IPS-NIHi7 (cell line): ENCODE data around the gene NBR1.
"Not testable (repeated sequence)": the region's sequence is repeated elsewhere in the genome, so short reads cannot be mapped to it uniquely, and the experiment has no call there.

Experiments
- DNase-seq: peaks from one replicate; pipeline ENCODE4 v3.0.0; 2012; ENCODE audit warnings: mixed read lengths; ENCODE audit errors: extremely low spot score

NBR1 gene

DNA sequence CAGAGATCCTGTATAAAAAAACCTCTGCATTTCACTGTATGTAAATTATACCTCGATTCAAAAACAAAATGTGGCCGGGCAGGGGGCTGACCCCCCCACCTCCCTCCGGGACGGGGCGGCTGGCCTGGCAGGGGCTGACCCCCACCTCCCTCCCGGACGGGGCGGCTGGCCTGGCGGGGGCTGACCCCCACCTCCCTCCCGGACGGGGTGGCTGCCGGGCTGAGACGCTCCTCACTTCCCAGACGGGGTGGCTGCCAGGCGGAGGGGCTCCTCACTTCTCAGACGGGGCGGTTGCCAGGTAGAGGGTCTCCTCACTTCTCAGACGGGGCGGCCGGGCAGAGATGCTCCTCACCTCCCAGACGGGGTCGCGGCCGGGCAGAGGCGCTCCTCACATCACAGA is 11.8 kb upstream of the NBR1 start:
- not testable (repeated sequence) for DNase-seq

DNA sequence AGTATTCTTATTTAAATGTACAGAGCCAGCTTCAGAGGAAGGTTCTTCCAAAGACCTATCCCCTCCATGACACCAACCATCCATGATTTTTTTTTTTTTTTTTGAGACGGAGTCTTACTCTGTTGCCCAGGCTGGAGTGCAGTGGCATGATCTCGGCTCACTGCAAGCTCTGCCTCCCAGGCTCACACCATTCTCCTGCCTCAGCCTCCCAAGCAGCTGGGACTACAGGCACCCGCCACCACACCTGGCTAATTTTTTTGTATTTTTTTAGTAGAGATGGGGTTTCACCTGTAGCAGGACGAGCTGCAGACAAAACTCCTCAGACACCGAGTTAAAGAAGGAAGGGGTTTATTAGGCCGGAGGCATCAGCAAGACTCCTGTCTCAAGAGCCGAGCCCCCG is 11.1 kb upstream of the NBR1 start:
- not testable (repeated sequence) for DNase-seq

DNA sequence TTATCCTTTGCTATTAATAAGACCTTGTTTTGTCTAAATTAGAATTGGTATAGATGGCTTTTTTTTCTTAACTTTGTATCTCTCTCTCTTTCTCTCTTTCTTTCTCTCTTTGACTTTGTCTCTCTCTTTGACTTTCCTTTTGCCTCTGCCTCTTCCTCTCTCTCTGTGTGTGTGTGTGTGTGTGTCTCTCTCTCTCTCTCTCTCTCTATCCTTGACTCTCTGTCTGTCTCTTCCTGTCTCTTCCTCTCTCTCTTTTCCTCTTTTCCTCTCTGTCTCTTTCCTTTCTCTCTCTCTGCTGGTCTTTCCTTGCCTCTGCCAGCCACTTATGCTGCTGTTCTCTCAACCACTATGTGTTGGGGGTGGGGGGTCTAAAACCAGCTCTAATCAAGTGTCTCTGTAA is 5.0 kb upstream of the NBR1 start:
- not testable (repeated sequence) for DNase-seq

DNA sequence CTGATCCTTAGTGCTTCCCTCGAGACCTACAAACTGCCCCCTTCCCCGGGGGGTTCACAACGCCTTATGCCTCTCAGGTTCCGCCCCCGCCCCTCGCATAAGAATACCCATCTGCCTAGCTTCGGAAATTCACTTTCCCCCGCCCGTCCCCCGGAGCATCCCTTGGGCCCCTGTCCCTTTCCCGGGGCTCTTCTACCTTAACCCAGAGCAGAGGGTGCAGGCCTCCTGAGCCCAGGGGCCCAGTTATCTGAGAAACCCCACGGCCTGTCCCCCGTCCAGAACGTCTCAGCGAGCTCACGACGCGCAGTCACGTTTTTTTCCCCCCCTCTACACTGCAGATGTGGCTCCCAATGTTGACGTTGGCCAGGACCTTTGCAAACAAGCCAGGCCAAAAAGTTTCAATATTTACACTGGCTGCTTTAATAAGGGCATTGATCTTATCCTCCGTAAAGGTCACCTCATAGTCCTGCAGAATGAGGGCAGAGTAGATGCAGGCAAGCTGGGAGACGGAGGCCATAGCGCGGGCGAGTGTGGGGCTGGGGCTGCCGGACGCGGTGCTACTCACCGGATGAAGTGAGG is 1.4 kb upstream of the NBR1 start:
- DNase-seq: peak; percentile 31

DNA sequence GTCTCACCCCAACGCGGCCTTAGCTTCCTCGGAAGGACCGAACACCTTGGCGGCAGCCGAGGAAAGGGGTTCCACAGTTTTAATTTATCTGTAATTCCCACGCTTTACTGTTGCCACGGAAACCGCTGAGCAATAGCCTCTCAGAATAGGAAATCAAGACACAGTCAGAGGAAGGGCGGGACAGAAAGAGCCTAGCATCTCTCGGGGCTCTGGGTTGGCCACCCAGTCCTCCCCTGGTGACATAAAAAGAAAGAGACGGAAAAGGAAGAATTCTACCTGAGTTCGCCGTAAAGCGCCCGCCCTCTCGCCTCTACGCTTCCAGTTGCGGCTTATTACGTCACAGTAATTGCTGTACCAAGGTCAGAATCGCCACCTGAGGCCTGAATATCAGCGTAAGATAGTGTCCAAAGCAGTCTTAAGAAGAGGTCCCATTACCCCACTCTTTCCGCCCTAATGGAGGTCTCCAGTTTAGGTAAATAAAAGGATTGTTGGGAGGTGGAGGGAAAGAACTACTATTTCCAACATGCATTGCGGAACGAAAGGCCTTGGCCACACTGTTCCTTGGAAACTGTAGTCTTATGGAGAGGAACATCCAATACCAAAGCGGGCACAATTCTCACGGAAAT is 761 bp upstream of the NBR1 start:
- peak; percentile 95 for DNase-seq

DNA sequence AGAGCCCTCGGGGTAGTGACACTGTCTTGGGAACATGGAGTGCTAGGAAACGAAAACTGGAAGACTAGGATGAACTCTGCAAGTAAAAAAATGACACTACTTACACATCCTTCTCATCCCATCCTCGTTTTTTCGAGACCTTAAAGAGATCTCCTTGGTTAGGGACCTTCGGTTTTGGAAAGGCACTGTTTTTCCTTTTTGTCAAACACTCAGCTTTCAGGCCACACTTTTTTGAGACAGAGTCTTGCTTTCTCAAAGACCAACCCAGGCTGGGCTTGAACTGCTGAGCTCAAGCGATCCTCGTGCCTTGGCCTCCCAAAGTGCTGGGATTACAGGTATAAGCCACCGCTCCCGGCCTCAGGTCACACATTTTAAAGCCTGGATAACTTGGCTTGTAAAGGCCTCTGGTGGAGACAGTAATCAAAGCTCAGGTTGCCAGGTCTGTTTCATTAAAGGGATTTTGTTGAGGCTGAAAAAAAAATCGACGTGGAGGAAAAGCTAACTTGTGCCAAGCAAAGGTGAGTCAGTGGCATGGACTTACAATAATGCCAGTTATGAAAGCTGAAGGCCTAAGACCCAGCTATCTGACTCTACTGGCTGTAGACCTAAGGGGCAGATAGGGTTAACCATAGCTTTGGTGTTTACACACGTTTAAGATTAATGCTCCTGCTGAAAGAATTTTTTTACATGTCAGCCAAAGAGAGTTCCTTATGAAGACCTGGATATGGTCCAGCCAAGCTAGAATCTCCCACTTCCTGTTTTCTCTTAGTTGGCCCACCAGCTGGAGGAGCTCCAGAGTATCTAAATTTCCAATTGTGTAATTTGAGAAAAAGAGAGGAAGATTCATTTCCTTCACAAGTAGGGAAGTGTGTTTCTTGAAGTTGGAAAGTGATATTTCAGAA is 823 bp downstream of the NBR1 start:
- DNase-seq: no peak

DNA sequence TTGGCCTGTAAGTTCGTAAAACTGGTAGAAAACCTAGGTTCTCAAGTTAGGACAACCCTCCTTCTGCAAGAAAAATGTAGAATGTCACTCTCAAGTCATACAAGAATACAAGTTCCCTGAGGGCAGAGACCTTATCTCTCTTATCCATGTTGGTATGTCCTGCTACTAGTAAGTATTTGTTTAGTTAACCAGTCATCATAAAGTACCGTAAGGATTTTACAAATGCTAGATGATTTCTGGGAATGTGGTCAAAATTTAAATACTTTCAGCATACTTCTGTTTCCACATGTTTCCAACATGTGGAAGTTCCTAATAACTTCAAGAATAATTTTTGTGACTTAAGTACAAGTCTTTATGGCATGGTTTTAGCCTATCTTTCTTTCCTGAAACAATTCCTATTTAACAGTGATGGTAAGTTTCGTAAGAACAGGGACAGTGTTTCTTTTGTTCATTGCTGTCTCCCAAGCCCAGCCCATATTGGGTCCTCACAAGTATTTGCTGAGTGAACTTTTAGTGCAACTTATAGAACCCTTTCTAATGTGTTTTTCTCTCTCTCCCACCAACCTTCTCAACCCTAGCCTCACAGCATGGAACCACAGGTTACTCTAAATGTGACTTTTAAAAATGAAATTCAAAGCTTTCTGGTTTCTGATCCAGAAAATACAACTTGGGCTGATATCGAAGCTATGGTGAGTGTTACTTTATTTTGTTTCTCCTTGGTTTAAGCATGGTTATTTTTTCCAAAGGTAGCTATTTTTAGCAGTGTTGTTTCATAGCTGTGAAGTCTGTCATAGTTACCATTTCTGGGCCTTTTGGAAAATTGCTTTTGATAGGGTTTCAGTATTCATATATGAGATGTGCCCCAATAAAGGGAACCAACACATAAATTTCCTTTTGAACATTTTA is 4.5 kb downstream of the NBR1 start:
- DNase-seq: no peak

DNA sequence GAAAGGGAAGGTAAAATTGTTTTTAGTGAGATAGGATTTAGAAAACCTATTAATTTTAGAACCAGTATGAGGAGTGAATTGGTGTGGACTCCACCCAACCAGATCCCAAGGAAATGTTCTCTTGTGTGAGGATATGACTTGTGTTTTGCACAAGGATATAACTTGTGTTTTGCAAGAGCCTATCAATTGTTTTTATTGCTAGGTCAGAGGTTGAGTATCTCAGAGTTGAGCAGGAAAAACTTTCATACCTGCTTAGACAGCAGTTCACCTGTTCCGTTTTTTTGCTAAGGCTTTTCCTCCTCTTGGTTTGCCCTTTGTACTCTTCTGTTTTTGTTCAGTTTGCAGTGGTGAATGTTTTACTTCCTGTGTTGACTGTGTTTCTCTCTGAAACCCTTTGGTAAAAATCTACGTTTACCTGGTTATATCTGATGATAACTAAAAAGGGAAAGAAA is 5.1 kb downstream of the NBR1 start:
- DNase-seq: no peak

DNA sequence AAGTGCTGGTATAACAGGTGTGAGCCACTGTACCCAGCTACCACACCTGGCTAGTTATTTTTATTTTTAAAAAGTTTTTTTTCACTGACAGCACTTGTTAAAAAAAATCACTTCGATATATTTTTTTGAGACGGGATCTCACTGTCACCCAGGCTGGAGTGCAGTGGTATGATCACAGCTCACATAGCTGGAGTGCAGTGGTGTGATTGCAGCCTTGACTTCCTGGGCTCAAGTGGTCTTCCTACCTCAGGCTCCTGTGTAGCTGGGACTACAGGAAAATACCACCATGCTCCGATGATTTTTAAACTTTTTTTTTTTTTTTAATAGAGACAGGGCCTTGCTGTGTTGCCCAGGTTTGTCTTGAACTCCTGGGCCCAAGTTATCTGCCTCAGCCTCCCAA is 12.9 kb downstream of the NBR1 start:
- no peak for DNase-seq

DNA sequence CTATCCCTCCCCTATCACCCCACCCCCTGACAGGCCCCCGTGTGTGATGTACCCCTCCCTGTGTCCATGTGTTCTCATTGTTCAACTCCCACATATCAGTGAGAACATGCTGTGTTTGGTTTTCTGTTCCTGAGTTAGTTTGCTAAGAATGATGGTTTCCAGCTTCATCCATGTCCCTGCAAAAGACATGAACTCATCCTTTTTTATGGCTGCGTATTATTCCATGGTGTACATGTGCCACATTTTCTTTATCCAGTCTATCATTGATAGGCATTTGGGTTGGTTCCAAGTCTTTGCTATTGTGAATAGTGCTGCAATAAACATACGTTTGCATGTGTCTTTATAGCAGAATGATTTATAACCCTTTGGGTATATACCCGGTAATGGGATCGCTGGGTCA is 15.6 kb downstream of the NBR1 start:
- DNase-seq: not testable (repeated sequence)

DNA sequence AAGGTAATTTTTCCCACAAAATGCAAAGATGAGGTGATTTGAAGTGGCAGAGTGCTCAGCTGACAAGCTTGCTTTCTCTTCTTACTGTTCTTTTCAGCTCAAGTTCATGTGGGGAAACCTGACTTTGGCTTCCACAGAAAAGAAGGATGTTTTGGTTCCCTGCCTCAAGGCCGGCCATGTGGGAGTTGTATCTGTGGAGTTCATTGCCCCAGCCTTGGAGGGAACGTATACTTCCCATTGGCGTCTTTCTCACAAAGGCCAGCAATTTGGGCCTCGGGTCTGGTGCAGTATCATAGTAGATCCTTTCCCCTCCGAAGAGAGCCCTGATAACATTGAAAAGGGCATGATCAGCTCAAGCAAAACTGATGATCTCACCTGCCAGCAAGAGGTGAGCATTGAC is 22.2 kb downstream of the NBR1 start:
- no peak for DNase-seq

DNA sequence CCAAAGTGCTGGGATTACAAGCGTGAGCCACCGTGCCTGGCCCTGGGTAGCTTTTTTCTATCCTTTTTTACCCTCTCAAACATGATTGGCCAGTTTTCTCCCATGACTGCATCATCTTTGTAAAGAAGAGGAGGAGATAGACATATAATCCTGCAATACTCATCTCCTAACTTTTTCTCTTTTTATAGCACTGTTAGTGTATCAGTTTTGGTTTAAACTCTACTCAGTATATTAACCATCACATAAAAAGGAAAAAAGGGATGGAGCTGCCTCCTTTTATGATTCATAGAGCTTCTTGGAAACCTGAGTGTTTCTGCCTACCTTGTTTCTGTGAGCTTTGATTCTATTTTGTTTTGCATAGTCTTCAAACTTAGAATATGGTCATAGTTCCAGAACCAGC is 28.6 kb downstream of the NBR1 start:
- no peak for DNase-seq

DNA sequence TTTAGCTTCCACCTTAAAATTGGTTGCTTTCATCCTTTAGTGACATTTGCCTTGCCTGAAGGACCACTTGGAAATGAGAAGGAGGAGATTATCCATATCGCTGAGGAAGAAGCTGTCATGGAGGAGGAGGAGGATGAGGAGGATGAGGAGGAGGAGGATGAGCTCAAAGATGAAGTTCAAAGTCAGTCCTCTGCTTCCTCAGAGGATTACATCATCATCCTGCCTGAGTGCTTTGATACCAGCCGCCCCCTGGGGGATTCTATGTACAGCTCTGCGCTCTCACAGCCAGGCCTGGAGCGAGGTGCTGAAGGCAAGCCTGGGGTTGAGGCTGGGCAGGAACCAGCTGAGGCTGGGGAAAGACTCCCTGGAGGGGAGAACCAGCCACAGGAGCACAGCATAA is 29.1 kb downstream of the NBR1 start:
- DNase-seq: peak; percentile 16

DNA sequence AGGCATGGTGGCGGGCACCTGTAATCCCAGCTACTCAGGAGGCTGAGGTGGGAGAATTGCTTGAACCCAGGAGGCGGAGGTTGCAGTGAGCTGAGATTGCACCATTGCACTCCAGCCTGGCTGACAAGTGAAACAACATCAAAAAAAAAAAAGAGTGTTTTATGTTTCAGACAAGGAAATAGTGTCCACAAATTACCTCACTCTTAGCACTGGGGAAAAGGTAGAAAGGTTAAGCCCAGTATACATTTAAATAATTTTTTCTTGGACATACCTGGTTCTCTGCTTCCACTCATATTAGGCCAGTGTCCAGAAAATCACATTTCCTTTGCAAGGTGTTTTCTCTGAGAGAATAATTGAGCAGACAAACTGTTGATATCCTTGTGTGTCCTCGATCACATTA is 32.0 kb downstream of the NBR1 start:
- not testable (repeated sequence) for DNase-seq

DNA sequence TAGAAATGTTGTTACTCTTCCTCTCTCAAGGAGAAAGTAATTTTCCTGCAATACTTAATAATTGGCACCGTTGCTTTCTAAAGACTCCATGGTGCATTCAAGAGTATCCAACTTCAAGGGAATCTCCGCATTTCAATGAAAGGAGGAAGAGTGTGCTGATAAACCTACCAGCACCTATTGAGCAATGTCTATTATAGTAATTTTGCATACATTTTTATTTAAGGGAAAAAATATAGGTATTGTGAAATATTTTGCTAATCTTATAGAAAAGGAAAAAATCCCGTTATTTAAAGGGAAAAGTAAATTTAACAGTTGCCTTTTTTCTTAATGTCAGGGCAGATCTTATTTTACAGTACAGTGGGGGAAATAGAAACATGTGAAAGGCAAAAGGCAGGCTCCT is 39.6 kb downstream of the NBR1 start:
- DNase-seq: no peak

DNA sequence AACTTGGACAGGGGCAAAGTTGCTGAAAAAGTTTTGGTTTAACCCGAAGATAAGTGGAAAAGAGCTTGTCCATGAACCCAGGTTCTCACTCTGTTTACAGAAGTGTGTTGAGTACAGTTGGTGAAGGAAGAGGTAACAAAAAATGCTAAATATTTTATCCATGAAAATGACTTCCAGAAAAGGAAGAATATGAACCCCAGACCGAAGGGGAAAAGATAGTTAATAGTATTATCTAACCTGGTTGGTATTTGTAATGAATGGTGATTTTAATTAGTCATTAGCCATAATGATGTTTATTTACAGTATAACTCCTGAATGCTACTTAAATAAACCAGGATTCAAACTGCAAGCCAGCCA is 40.1 kb downstream of the NBR1 start:
- no peak for DNase-seq

DNA sequence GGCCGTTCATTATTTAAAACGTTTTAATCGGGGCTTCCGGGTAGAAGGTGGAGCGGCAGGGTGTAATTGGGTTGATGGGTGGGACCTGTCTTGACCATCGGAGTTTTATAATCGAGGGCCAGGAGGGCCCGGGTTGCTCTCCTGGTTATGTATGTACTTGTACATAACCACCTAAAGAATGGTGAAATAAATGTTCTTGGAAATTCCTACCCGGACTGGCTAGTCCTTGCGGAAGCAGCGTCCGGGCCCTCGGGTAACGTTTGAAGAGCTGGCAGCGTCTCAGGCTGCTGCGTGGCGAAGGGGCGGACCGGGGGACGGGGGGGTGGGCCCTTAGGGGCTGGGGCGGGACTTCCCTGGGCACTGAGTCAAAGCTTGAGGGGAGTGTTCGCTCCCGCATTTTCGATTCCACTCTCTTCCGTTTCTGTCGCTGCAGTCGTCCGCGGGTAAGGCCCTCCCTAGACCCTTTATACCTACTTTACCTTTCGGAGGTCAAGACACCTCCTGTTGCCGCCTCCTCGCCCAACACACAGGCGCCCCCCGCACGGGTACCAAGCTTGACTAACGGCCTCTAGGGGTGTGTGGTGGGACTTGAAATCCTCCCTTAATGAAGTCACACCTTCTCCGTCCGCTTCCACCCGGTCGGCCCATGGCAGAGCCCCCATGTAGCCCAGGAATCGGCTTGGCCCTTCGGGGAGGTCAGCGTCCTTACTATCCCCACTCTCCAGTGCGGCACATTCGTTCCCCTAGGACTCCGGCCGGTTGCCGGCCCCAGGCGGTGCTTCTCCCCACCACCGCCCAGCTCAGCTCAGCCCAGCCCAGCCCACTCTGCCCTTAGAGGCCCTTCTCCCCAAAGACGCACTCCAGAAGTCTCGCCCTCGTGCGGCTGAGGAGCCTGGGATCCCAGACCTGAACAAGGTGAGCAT is 40.7 kb downstream of the NBR1 start, which contains the start of gene TMEM106A:
TMEM106A (plus strand) TSS at position 396 of the 923 bp plus-strand sequence. CDS start 1,167 bp downstream, outside the sequence.
- peak; percentile 97 for DNase-seq

DNA sequence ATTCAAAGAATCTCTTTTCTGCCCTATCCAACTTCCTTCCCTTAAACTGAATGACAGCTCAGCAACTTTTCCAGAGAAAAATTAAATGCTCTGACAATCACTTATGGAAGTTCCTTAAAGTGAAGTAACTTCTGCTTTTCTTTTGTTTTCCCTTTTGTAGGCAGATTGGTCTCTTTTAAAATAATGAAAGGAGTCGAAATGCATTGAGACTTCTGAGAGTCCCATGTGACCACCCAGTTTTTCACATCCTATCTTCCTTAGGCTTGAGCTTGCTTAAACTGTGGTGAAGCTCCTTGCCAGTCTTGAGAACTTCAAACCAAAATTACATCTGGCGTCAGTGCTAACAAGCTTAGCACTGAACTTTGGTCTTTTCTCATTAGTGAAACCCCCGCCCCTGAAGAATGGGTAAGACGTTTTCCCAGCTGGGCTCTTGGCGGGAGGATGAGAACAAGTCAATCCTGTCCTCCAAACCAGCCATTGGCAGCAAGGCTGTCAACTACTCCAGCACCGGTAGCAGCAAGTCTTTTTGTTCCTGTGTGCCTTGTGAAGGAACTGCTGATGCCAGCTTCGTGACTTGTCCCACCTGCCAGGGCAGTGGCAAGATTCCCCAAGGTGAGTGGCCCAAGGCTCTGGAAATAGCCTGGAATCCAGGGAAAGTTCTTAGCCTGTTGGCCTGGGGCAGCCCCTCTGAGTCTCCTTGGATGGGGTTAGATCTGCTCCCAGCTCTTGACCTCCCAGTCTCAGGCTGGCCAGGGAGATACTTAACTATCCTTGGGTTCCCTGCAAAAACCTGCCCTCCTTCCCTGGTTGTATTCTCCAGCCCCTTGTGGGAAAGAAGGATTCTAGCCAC is 41.9 kb downstream of the NBR1 start:
- DNase-seq: no peak

DNA sequence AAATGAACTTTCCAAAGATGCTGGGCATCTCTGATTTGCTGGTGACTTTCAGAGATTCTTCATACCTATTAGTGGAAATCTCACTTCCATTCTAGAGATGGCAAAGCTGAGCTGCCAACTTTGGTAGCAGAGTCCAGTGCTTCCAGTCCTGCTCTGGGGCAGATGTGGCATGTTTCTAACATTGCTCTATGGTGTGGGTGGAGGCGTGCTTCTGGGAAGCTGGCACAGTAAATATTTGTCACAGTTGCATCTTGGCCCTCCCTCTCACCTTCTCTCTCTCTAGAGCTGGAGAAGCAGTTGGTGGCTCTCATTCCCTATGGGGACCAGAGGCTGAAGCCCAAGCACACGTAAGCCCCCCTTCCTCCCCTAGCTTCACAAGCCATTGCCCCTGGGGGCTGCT is 42.5 kb downstream of the NBR1 start:
- DNase-seq: no peak

DNA sequence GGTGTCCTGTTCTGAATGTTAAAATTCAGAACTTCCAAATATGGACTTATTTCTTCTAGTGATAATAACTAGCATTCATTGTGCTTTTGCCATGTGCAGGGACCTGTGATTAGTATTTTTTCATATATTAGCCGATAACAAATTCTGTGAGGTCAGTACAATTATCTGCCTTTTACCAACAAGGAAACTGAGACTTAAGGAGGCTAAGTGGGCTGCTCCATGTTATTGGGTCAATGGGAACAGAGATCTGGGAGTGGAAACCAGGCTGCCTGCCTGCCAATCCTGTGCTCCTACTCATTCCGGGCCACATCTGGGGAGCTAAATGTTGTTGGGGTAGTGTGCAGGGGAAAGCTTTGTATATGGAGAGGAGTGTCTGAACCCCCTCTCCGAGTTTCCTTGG is 44.3 kb downstream of the NBR1 start:
- no peak for DNase-seq
